NCI-H2107 (cell line): ENCODE measurements around the gene F2RL3.
"Not testable (repeated sequence)": the region's sequence is repeated elsewhere in the genome, so short reads cannot be mapped to it uniquely, and the experiment has no call there.

Source experiments
- DNase-seq: peaks from one replicate; lab custom pipeline; 2025; lab: John Stamatoyannopoulos, UW

The F2RL3 gene

DNA sequence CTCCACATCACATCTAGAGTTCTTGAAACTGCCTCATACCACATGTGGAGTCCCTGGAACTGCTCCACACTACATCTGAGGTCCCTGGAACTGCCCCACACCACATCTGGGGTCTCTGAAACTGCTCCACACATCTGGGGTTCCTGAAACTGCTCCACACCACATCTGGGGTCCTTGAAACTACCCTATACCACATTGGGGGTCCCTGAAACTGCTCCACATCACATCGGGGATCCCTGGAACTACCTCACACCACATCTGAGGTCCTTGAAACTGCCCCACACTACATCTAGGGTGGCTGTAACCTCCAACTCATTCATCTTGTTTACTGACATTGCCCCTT, 33.8 kb downstream of the F2RL3 start:
- no peak for DNase-seq

DNA sequence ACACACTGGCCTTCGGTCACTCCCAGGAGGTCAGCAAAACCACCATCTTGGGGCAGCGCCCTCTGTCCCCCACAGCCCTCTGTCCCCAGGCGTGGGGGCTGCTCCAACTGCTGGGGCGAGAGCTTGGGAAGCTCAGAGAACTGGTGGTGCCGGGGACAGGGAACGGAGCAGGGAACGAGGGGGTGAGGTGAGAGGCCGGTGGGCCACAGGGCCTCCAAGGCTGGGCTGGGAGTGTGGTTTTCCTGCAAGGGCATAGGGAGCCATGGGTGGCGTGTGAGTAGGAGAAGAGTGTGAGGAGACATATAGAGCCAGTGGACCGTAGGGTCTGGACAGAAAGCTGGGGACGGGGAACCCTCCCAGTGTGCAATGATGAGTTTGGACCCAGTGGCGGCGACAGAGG, 34.1 kb downstream of the F2RL3 start:
- no peak for DNase-seq

DNA sequence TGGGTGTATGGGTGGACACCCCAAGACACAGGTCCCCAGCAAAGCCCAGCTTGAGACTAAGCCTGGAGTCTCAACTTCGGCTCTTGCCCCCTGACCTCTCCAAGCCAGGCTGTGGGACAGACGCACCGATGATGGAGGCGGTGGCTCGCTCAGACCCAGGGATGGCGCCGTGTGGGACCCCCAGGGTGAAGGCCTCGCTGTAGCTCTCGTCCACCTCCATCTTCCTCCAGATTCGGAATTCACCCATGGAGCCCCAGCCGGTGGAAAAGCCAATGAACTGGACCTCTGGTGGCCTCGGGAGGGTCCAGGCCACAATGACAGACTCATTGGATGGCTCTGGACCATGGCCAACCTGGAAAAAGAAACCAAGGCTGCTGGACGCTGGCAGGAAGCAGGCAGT, 39.1 kb downstream of the F2RL3 start:
- no peak for DNase-seq

DNA sequence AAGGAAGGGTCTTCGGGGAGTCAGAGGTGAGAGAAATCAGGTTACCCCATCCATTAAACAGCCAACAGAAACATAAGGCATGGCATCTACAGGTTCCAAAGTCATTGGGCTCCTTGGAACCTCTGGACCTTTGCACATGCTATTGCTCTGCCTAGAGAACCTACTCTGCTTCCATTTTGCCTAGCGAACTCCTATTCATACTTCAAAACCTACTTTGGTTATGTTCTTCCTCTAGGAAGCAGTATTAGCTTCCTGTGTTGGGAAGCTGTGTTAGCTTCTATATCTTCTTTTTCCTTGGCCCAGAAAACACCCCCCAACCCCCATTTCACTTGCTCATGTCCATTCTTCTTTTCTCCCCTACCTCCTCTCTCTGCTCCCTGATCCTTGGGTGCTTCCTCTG, 39.6 kb downstream of the F2RL3 start:
- DNase-seq, result no peak

DNA sequence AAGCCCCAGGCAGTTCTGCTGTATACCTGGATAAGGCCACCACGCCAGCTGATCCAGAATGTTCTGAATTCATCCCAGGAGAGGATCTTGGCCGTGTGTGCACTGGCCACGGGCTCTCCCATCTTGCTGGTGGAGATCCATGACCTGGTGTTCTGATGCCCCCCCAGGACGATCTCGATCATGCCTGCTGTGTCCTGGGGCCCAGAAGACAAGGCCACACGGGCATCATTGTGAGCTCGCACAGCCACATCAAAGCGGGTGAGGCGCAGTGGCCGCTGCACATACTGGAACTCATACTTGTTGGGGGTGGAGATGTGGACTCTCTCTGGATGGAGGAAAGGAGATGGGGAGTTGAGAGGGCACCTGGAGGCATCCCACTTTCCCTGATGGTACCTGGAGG, 40.1 kb downstream of the F2RL3 start:
- DNase-seq, result no peak

DNA sequence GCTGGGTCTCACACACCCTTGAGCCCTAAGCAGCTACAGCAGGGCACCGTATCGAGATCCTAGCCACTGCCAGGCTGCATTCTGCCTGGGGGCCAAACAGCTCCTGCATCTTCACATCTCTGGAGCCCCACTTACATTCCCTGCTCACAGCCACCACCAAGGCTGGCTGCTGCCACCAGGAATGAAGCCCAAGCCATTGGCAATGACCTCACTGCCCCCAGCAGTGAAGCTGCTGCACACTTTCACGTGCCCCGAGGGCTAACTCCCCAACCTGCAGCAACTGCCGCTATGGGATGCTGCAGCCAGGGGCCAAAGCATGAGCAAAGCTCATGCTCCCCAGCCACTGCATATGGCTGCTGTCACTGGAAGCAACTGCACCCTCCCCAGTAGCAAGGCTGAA, 42.0 kb downstream of the F2RL3 start:
- DNase-seq, result no peak

DNA sequence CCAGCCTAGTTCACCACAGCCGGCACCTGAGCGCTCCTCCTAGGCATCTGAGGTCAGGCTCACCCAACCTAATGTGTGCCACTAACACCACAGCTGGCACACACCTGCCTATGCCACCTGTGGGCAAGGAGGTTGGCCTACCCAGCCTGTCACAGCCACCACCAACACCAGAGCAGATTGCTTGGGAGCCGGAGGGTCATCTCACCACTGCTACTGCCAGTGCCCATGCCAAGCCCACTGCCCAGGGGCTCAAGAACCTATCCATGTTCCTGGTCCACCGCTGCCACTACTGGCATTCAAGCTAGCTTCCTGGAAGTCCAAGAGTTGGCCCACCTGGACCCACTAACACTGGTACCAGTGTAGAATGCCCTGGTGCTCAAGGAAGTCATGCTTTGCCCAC, 42.5 kb downstream of the F2RL3 start:
- no peak for DNase-seq

DNA sequence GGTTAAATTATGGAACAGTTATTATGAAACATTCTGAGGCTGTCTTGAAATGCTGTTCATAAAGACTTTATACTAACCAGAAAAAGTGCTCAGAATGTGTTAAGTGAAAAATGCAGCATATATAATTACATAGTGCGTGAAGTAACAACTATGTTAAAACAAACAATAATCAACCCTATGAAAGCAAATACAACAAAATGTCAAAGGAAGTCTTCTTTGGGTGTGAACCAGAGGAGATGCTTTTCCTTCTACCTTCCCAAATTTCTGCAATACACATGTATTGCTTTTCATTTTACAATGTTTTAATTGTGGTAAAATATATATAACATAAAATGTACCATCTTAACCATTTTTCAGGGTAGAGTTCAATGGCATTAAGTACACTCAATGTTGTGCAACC, 45.7 kb downstream of the F2RL3 start:
- no peak for DNase-seq

DNA sequence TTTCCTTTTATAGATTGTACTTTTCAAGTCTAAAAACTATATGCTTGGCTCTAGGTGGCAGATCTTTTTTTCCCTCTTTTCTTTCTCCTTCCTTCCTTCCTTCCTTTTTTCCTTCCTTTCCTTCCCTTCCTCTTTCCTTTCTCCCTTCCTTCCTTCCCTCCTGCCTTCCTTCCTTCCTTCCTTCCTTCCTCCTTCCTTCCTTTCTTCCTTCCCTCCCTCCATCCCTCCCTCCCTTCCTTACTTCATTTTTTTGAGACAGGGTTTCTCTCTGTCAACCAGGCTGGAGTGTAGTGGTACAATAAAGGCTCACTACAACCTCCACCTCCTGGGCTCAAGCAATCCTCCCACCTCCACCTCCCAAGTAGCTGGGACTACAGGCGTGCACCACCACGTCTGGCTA, 48.1 kb downstream of the F2RL3 start:
- no peak for DNase-seq

DNA sequence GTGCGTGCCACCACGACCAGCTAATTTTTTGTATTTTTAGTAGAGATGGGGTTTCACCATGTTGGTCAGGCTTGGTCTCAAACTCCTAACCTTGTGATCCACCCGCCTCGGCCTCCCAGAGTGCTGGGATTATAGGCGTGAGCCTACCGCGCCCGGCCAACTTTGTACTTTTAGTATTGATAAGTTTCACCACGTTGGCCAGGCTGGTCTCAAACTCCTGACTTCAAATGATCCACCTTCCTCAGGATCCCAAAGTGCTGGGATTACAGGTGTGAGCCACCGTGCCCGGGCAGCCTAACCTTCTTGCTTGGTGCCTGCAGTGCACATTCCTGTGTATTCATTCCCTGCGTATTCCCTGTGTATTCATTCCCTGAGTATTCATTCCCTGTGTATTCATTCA, 49.0 kb downstream of the F2RL3 start:
- not testable (repeated sequence) for DNase-seq

DNA sequence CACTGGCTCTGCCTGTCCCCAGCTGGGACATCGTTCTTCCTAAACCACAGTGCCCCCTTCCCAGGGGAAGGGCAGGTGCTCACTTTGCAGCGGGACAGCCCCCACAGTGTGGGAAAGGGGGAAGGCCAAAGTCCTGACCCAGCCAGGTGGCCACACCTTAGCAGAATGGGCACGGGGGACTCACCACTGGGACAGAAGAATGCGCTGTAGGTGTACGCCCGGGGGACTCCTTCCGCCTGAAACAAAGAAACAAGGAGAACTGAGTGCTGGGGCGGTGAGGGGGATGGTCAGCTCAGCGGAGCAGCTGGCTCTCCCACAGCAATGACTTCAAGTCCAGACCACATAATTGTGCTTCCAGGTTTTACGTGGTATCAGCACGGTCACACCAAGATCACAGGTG, 49.4 kb downstream of the F2RL3 start:
- no peak for DNase-seq

DNA sequence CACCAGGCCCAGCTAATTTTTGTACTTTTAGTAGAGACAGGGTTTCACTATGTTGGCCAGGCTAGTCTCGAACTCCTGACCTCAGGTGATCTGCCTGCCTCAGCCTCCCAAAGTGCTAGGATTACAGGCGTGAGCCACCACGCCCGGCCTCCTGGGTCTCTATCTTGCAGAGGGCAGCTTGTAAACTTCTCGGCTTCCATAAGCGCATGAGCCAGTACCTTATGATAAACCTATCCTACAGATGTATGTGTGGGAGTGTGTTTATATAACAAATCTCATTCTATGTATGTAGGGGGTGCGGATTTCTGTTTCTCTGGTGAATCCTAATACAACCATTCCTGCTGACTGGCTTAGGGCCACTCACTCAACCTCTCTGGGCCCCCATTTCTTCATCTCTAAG, 51.3 kb downstream of the F2RL3 start:
- not testable (repeated sequence) for DNase-seq

DNA sequence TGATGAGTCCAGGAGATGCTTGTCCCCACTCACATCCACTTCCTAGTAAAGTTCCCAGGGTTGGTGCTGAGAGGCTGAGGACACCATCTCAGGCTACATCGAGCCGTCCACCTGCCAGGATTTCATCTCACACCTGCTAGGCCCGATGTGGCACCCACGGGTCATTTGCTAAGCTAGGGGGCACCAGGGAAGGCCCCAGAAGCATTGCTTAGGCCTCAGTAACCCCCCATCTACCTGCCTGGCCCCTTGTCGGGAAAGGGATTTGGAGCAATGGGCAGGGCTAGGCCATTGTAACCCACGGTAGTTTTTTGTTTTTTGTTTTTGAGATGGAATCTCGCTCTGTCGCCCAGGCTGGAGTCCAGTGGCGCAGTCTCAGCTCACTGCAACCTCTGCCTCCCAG, 51.8 kb downstream of the F2RL3 start:
- no peak for DNase-seq
